ENCODE results near the gene CENPL. TPM values are rescaled to one million over a fixed set of nuclear protein-coding genes. Genes with fewer than 3 reads are reported as not detected.

CENPL gene
- total RNA-seq, 1 donor = 27.5 TPM

DNA sequence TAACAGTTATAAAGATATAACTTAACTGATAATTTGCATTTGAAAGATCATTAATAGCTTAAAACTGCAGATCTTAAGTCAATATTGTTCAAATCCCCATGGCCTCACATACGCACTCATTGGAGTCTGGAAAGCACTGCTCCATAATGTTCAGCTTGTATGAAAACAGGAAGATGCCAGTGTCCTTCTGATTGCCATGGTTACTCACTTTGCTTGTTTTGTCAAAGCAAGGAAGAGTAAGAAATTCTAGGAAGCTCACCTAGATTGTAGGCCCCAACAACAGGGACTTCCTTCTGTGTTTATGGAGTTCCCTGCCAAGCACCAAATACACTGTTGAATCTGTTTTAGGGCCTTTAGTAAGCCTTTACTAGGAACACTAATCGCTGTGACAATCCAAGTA is 32.2 kb upstream of the CENPL start:
- TF ChIP-seq, protein P1, sequence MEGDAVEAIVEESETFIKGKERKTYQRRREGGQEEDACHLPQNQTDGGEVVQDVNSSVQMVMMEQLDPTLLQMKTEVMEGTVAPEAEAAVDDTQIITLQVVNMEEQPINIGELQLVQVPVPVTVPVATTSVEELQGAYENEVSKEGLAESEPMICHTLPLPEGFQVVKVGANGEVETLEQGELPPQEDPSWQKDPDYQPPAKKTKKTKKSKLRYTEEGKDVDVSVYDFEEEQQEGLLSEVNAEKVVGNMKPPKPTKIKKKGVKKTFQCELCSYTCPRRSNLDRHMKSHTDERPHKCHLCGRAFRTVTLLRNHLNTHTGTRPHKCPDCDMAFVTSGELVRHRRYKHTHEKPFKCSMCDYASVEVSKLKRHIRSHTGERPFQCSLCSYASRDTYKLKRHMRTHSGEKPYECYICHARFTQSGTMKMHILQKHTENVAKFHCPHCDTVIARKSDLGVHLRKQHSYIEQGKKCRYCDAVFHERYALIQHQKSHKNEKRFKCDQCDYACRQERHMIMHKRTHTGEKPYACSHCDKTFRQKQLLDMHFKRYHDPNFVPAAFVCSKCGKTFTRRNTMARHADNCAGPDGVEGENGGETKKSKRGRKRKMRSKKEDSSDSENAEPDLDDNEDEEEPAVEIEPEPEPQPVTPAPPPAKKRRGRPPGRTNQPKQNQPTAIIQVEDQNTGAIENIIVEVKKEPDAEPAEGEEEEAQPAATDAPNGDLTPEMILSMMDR (IDR thresholded peaks at IDR 0.05; ENCODE audit: insufficient read depth, low read length) = no peak
- no peak overlapping the region for H3K4me3 ChIP-seq (ENCODE audit: low read depth, low read length)
- DNase-seq (ENCODE audit: low read depth) = no peak

DNA sequence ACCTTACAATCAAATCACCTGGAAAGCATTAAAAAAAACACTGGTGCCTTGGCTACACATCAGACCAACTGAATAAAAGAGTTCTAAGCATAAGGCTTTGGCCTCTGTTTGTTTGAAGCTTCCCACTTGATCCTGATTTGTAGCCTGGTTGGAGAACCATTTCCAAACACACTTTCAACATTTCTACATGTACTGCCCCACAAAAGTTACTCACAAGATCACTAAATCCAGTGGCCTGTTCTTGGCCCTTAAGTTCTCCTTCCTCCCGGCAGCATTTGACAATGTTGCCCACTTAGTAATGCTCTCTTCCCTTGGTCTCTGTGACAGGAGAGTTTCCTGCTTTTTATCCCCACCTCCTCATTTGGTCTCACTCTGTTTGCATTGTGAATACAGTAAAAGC is 31.3 kb upstream of the CENPL start:
- TF ChIP-seq, protein P1 (IDR thresholded peaks at IDR 0.05; ENCODE audit: insufficient read depth, low read length) = no peak
- no peak overlapping the region for H3K4me3 ChIP-seq (ENCODE audit: low read depth, low read length)
- DNase-seq (ENCODE audit: low read depth) = no peak

DNA sequence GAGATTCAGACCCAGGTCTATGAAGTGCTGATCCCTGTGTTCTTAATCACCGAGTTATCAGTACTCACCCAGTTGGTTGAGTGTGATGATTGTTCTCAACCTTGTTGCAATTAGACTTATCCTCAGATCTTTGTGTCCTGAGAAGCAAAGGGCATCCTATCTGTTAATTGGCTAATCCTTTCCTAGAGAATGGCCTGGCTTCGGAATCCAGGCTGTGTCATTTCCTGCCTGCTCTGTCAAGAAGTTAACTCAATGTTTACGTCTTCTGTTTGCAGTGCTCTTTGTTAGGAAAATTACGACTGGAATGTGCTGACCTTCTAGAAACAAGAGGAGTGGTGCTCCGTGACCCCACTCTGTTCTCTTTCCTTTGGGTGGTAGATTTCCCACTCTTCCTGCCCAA is 28.4 kb upstream of the CENPL start:
- TF ChIP-seq, protein P1 (IDR thresholded peaks at IDR 0.05; ENCODE audit: insufficient read depth, low read length) = no peak
- H3K4me3 ChIP-seq (ENCODE audit: low read depth, low read length) = no peak overlapping the region
- DNase-seq (ENCODE audit: low read depth) = peak; percentile 45

DNA sequence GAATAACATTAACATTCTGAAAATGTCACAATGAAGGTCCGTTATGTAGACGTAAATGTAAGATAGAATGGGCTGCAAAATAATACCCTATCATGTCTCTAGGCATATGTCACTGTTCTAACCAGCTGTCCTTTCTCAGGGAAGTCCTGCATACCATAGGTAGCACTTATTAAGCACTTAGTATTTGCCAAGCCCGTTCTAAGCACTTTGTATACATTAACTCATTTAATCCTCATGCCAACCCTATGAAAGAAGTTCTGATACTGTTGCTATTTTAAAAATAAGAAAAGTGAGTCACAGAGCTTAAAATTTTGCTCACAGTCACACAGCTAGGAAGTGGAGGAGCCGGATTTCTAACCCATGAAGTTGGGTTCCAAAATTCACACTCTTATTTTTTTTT is 27.4 kb upstream of the CENPL start:
- no peak for DNase-seq (ENCODE audit: low read depth)
- H3K4me3 ChIP-seq (ENCODE audit: low read depth, low read length) = no peak overlapping the region
- TF ChIP-seq, protein P1 (IDR thresholded peaks at IDR 0.05; ENCODE audit: insufficient read depth, low read length) = no peak

DNA sequence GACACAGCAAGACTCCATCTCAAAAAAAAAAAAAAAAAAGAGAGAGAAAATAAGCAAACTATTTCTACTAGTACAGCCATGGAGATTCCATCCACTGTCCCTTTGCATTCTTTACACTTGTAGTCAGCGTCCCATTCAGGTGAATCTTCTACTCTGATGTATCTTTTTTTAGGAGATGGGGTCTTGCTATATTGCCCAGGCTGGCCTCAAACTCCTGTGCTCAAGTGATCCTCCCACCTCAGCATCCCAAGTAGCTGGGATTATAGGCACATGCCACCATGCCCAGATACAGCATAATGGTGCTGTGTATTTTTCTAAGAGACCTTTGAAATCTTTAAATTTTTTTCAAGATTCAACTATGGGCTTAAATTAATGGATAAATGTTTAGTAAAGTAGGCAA is 8.1 kb upstream of the CENPL start:
- DNase-seq (ENCODE audit: low read depth) = no peak
- TF ChIP-seq, protein P1 (IDR thresholded peaks at IDR 0.05; ENCODE audit: insufficient read depth, low read length) = no peak
- H3K4me3 ChIP-seq (ENCODE audit: low read depth, low read length) = no peak overlapping the region

DNA sequence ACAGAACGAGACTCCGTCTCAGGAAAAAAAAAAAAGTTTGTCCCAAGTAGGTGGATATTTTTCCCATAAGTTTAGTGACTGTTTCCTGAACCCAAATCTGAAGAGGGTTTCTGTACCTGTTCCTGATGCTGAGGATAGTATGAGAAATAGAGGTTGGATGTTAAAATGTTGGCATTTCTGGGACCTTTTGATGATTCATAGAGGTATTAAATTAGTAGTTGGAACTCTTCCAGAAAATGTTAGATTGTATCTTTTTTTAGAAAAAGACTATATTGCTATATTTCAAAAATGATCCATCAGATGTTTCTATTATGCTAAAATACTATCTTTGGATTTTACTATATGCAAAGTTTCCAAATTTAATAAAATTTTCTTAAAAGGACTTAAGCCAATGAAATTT is 2.9 kb upstream of the CENPL start:
- TF ChIP-seq, protein P1 (IDR thresholded peaks at IDR 0.05; ENCODE audit: insufficient read depth, low read length) = no peak
- DNase-seq (ENCODE audit: low read depth) = no peak
- H3K4me3 ChIP-seq (ENCODE audit: low read depth, low read length) = no peak overlapping the region

DNA sequence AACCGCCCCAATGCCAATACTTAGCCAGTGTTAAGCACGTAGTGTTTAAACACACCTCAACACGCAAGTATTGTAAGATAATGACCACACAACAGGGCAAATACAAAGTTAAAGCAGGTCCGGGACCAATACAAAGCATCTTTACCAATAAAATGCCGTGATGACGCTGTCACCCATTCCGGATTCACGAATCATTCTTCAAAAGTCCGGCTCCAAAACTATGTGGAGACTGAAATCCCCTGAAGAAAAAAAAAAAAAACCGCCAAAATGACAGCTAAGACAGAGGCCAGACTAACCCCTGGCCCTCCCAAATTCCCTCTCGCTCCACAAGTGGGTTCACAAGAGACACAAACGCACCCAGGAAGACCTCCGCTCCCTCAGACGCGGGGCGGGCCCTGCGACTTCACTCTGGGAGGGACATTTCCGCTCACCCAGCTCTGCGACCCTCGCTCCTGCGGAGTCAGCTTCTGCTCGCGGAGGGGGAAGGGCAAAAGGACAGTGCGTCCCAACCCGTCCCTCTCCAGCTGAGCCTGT is 835 bp downstream of the CENPL start:
- H3K4me3 ChIP-seq (ENCODE audit: low read depth, low read length) = peak overlapping the region; percentile 95
- TF ChIP-seq, protein P1 (IDR thresholded peaks at IDR 0.05; ENCODE audit: insufficient read depth, low read length) = no peak
- no peak for DNase-seq (ENCODE audit: low read depth)
